CD4-positive, alpha-beta T cell (primary cell): ENCODE data around the gene ARHGAP25. TPM values are rescaled to one million over a fixed set of nuclear protein-coding genes. Genes with fewer than 3 reads are reported as not detected.

Experiments
- ATAC-seq: fragments of 200-7000 bp; cut with Tn5 transposase; one replicate; pipeline ENCODE4 v1.10.0; 2022; ENCODE audit warnings: mild to moderate bottlenecking; ENCODE audit not compliant: poor library complexity
- CTCF ChIA-PET: fragments of 350-600 bp; sonication (Branson Sonifier 250); formaldehyde crosslinking; loops from one replicate; lab custom pipeline; 2021; ENCODE audit warnings: antibody characterized with exemption, inconsistent platforms; lab: Charles Lee
- POLR2A ChIA-PET: fragments of 350-600 bp; sonication (Branson Sonifier 250); formaldehyde crosslinking; loops from one replicate; lab custom pipeline; 2021; ENCODE audit warnings: antibody characterized with exemption, inconsistent platforms; lab: Charles Lee
- DNase-seq, 14 experiments: peaks; one replicate each; pipeline ENCODE4 v3.0.0-alpha.2; 2013 to 2020; ENCODE audit warnings: mixed read lengths in 2 of 14
- H3K27ac ChIP-seq, 2 donors: one replicate each; pipeline versions ENCODE4 v1.5.1 to v1.7.0; 2013; ENCODE audit warnings: low read length in 2 of 2, low read depth in 1 of 2, mild to moderate bottlenecking in 1 of 2
- H3K27me3 ChIP-seq, 2 experiments: 1 replicate in 1 of 2; 2 replicates in 1 of 2; pipeline versions ENCODE4 v1.6.1 to v1.7.0; 2013; ENCODE audit warnings: low read length in 2 of 2, control low read depth in 1 of 2, mild to moderate bottlenecking in 1 of 2, moderate library complexity in 1 of 2; ENCODE audit not compliant: insufficient read depth in 2 of 2, control insufficient read depth in 1 of 2
- H3K36me3 ChIP-seq: one replicate; pipeline ENCODE4 v1.6.1; 2013; ENCODE audit warnings: low read length, control low read depth; ENCODE audit not compliant: insufficient read depth
- H3K4me1 ChIP-seq: one replicate; pipeline ENCODE4 v1.6.1; 2013; ENCODE audit warnings: low read length, control low read depth; ENCODE audit not compliant: insufficient read depth
- H3K4me3 ChIP-seq: one replicate; pipeline ENCODE4 v1.5.1; 2013; ENCODE audit warnings: mild to moderate bottlenecking, low read length, moderate library complexity
- H3K9me3 ChIP-seq, 2 experiments: 1 replicate in 1 of 2; 2 replicates in 1 of 2; pipeline versions ENCODE4 v1.6.1 to v1.7.0; 2013; ENCODE audit warnings: low read length in 2 of 2, mild to moderate bottlenecking in 2 of 2, control low read depth in 1 of 2, moderate library complexity in 1 of 2; ENCODE audit not compliant: control insufficient read depth in 1 of 2, insufficient read depth in 1 of 2
- H3K27ac Mint-ChIP-seq: one replicate; pipeline ENCODE4 v1.8.0; 2020; ENCODE audit warnings: mixed read lengths
- H3K27me3 Mint-ChIP-seq: one replicate; pipeline ENCODE4 v1.8.0; 2021; ENCODE audit warnings: mixed read lengths
- H3K36me3 Mint-ChIP-seq: one replicate; pipeline ENCODE4 v1.8.0; 2021; ENCODE audit warnings: low read depth, mixed read lengths
- H3K4me1 Mint-ChIP-seq: one replicate; pipeline ENCODE4 v1.8.0; 2021; ENCODE audit warnings: low read depth, mixed read lengths
- H3K4me3 Mint-ChIP-seq: one replicate; pipeline ENCODE4 v1.8.0; 2020; ENCODE audit warnings: mild to moderate bottlenecking, mixed read lengths
- H3K9me3 Mint-ChIP-seq: one replicate; pipeline ENCODE4 v1.8.0; 2020; ENCODE audit warnings: mixed read lengths
- CTCF ChIP-seq: fragments of 200-600 bp; IDR thresholded peaks from one replicate; pipeline ENCODE4 v1.8.0; 2022; ENCODE audit warnings: antibody characterized with exemption, mild to moderate bottlenecking
- intact Hi-C, 2 experiments: fragments of 100-400 bp; cut with DNase I in 1 of 2; cut with micrococcal nuclease in 1 of 2; formaldehyde crosslinking; loops; one replicate each; pipeline versions ENCODE4 v1.15.1 to v1.9.0; 2023 to 2025; cut with DNase I, micrococcal nuclease
- total RNA-seq, 174 experiments: library from RNA in 2 of 174; stranded (reverse) in 2 of 174; gene quantifications; one replicate each; pipeline ENCODE4 v1.2.3 and lab custom pipeline; 2021 to 2026

The ARHGAP25 gene
- total RNA-seq, 2 experiments from 2014 or later = 39.3 to 41.8 TPM

GRCh38 chr2:68708629-68709028, 26.0 kb upstream of the ARHGAP25 start:
- Histone ChIP-seq H3K4me1 (peaks cover 6% of the 10 kb centered on the region), H3K4me3 (no peak overlapping the region), H3K27me3 (no peaks in the 10 kb centered on the region), H3K27ac (no peak overlapping the region), H3K9me3 (no peaks in the 10 kb centered on the region), H3K36me3 (no peaks in the 10 kb centered on the region)
- Mint-ChIP-seq H3K27me3 (no peaks in the 10 kb centered on the region), H3K27ac (no peak overlapping the region), H3K36me3 (no peaks in the 10 kb centered on the region), H3K4me3 (no peak overlapping the region), H3K4me1 (peaks cover 20% of the 10 kb centered on the region), H3K9me3 (no peaks in the 10 kb centered on the region)
- intact Hi-C loops = loop anchor here (1.0 to 5.0 kb wide), 6 partner anchors 128 to 246 kb away; no protein-coding TSS in a partner anchor
- POLR2A ChIA-PET = interaction anchor here (0.8 to 3.4 kb wide), 7 partner anchors 13 to 242 kb away, joined by 3 to 19 read pairs (median 7); no protein-coding TSS in a partner anchor
- no peak for TF ChIP-seq CTCF
- CTCF ChIA-PET = interaction anchor here (0.9 to 3.3 kb wide), 18 partner anchors 11 to 267 kb away, joined by 3 to 25 read pairs (median 4); no protein-coding TSS in a partner anchor
- no peak for DNase-seq
- no peak for ATAC-seq

- Mint-ChIP-seq H3K9me3 (no peaks in the 10 kb centered on the region), H3K27ac (no peak overlapping the region), H3K27me3 (no peaks in the 10 kb centered on the region), H3K4me3 (no peak overlapping the region), H3K4me1 (peaks cover 28% of the 10 kb centered on the region), H3K36me3 (no peaks in the 10 kb centered on the region)
- peaks cover 6% of the 10 kb centered on the region for H3K4me1 ChIP-seq
- CTCF ChIA-PET = interaction anchor here (0.6 to 3.3 kb wide), 32 partner anchors 11 to 268 kb away, joined by 3 to 25 read pairs (median 4); no protein-coding TSS in a partner anchor
- ATAC-seq (peak; percentile 77), DNase-seq (peak in 4 of 14 experiments; percentile 36 to 62 (median 58))
- H3K36me3 ChIP-seq = no peaks in the 10 kb centered on the region
- peak; percentile 92 for TF ChIP-seq CTCF
- POLR2A ChIA-PET = interaction anchor here (0.6 to 3.4 kb wide), 10 partner anchors 12 to 243 kb away, joined by 3 to 19 read pairs (median 3); partner anchors contain the start of gene ARHGAP25
- no peaks in the 10 kb centered on the region for H3K9me3 ChIP-seq
- H3K4me3 ChIP-seq = no peak overlapping the region
- H3K27ac ChIP-seq = no peak overlapping the region
- no peaks in the 10 kb centered on the region for H3K27me3 ChIP-seq
- intact Hi-C loops = loop anchor here (1.0 to 5.0 kb wide), 6 partner anchors 127 to 247 kb away; no protein-coding TSS in a partner anchor
Observed at GRCh38 chr2:68709421-68709911, 25.1 kb upstream of the ARHGAP25 start.

GRCh38 chr2:68710336-68710735, 24.3 kb upstream of the ARHGAP25 start:
- Histone ChIP-seq H3K27me3 (no peaks in the 10 kb centered on the region), H3K36me3 (no peaks in the 10 kb centered on the region), H3K27ac (no peak overlapping the region), H3K4me3 (no peak overlapping the region), H3K4me1 (peaks cover 14% of the 10 kb centered on the region), H3K9me3 (no peaks in the 10 kb centered on the region)
- peaks cover 37% of the 10 kb centered on the region for H3K4me1 Mint-ChIP-seq
- ATAC-seq (no peak), DNase-seq (no peak)
- TF ChIP-seq CTCF = no peak
- no peak overlapping the region for H3K4me3 Mint-ChIP-seq
- ChIA-PET CTCF (interaction anchor here (0.8 to 3.3 kb wide), 5 partner anchors 12 to 215 kb away, joined by 3 to 25 read pairs (median 11); no protein-coding TSS in a partner anchor), POLR2A (interaction anchor here (0.6 to 3.4 kb wide), 3 partner anchors 36 to 198 kb away, joined by 3 to 19 read pairs (median 3); no protein-coding TSS in a partner anchor)
- H3K27ac Mint-ChIP-seq = no peak overlapping the region
- intact Hi-C loops = loop anchor here in 1 of 2 experiments (5.0 kb wide), 1 partner anchor 37 kb away; no protein-coding TSS in a partner anchor
- H3K27me3 Mint-ChIP-seq = no peaks in the 10 kb centered on the region
- no peaks in the 10 kb centered on the region for H3K9me3 Mint-ChIP-seq
- H3K36me3 Mint-ChIP-seq = no peaks in the 10 kb centered on the region
